ENCODE data around the gene LMX1B. TPM values are rescaled to one million over a fixed set of nuclear protein-coding genes. Genes with fewer than 3 reads are reported as not detected.

Gene LMX1B
- polyA plus RNA-seq, 1 donor: 18.3 TPM

GRCh38 chr9:126617003-126617822 lies 3.5 kb downstream of the LMX1B start:
- no peak for DNase-seq

GRCh38 chr9:126617823-126618165 lies 4.1 kb downstream of the LMX1B start:
- no peak for DNase-seq

- no peak for DNase-seq
These were observed 4.5 kb downstream of the LMX1B start for GRCh38 chr9:126618190-126618584.

GRCh38 chr9:126618585-126619360 lies 5.0 kb downstream of the LMX1B start:
- DNase-seq: no peak

GRCh38 chr9:126619361-126620135 lies 5.8 kb downstream of the LMX1B start:
- DNase-seq: no peak

- no peak for DNase-seq
These were observed 6.8 kb downstream of the LMX1B start for GRCh38 chr9:126620478-126620877.

GRCh38 chr9:126621061-126621918 lies 7.6 kb downstream of the LMX1B start:
- DNase-seq: no peak

GRCh38 chr9:126621919-126622735 lies 8.4 kb downstream of the LMX1B start:
- DNase-seq: no peak

- DNase-seq: no peak
These were observed 9.6 kb downstream of the LMX1B start for GRCh38 chr9:126623314-126623666.

- no peak for DNase-seq
These were observed 10.1 kb downstream of the LMX1B start for GRCh38 chr9:126623667-126624478.

GRCh38 chr9:126624479-126624826 lies 10.7 kb downstream of the LMX1B start:
- no peak for DNase-seq

- DNase-seq: no peak
These were observed 11.2 kb downstream of the LMX1B start for GRCh38 chr9:126624912-126625311.

GRCh38 chr9:126625329-126626126 lies 11.8 kb downstream of the LMX1B start:
- no peak for DNase-seq

- DNase-seq: no peak
These were observed 12.6 kb downstream of the LMX1B start for GRCh38 chr9:126626127-126626925.

- no peak for DNase-seq
These were observed 13.2 kb downstream of the LMX1B start for GRCh38 chr9:126626926-126627233.

- no peak for DNase-seq
These were observed 14.4 kb downstream of the LMX1B start for GRCh38 chr9:126628146-126628545.

GRCh38 chr9:126628969-126629674 lies 15.4 kb downstream of the LMX1B start:
- no peak for DNase-seq

All from left kidney (tissue), 2 donors.